ENCODE results near the gene SMC6. TPM values are rescaled to one million over a fixed set of nuclear protein-coding genes. Genes with fewer than 3 reads are reported as not detected.

Gene SMC6
- polyA plus RNA-seq, 1 of the 3 experiments (the other 2 are of a cell fraction) = 6.5 TPM

DNA sequence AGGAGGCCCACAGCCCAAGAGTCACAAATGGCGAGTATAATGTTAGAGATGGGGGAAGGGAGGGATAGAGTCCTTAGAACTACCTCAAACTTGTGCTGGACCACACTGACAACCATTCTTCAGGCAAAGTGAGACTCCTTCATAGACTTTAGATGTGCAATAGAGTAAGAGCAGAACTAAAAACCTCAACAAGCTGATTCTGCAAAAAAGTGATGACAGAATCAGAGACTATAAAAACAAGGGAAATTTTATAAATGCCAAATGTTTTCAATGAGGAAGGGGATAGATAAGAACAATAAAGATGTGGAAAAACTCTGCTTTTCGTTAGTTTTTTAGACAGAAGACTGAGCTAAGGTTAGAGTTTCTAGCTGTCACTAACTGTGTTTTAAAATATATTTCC is 17.7 kb downstream of the SMC6 start:
- ChIA-PET CTCF (interaction anchor here (0.7 to 4.9 kb wide), 4 partner anchors 9 to 426 kb away, joined by 3 to 42 read pairs (median 3); no protein-coding TSS in a partner anchor), POLR2A (no interaction called here)

DNA sequence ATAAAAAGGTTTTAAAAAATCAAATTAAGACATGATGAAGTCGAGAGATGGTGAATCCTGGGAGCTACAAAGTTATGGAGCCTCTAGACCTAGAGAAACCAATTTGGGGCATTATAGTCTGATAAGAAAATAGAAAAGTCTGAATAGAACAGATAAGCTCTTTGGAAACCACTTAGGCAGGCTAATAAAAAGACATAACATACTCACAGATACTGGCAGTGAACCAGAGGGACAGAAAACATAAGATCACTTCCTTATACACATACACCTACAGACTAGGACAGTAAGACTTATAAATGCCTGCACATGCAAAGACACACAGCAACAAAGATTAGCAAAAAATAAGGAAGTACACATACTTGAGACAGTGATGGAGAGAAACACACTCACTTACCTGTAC is 20.0 kb downstream of the SMC6 start:
- whole genome bisulfite sequencing (ENCODE audit: low lambda C conversion rate) = 40% methylated on average over 1 of the region's 1 CpG
- peaks cover 17% of the 10 kb centered on the region for H3F3A ChIP-seq (replicated peaks; ENCODE audit: insufficient read depth)
- no peak overlapping the region for H3K27ac ChIP-seq (ENCODE audit: low read depth in 2 of 2, low read length in 1 of 2)
- TF ChIP-seq, protein P1, sequence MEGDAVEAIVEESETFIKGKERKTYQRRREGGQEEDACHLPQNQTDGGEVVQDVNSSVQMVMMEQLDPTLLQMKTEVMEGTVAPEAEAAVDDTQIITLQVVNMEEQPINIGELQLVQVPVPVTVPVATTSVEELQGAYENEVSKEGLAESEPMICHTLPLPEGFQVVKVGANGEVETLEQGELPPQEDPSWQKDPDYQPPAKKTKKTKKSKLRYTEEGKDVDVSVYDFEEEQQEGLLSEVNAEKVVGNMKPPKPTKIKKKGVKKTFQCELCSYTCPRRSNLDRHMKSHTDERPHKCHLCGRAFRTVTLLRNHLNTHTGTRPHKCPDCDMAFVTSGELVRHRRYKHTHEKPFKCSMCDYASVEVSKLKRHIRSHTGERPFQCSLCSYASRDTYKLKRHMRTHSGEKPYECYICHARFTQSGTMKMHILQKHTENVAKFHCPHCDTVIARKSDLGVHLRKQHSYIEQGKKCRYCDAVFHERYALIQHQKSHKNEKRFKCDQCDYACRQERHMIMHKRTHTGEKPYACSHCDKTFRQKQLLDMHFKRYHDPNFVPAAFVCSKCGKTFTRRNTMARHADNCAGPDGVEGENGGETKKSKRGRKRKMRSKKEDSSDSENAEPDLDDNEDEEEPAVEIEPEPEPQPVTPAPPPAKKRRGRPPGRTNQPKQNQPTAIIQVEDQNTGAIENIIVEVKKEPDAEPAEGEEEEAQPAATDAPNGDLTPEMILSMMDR (IDR thresholded peaks at IDR 0.05) = no peak
- TF ChIP-seq MXI1 (IDR thresholded peaks at IDR 0.05; ENCODE audit: low read depth, low read length) (no peak), RFX5 (IDR thresholded peaks at IDR 0.05; ENCODE audit: low read length) (no peak), RXRA (IDR thresholded peaks at IDR 0.05; ENCODE audit: borderline replicate concordance, low read depth) (no peak), SIN3A (IDR thresholded peaks at IDR 0.05; ENCODE audit: borderline replicate concordance, low read depth, low read length) (no peak), RAD21 (IDR thresholded peaks at IDR 0.05; ENCODE audit: low read length) (no peak), TAF1 (IDR thresholded peaks at IDR 0.05; ENCODE audit: borderline replicate concordance, low read depth, low read length) (no peak), FOSL2 (IDR thresholded peaks at IDR 0.05; ENCODE audit: borderline replicate concordance, low read depth) (no peak), GATA2 (CRISPR knock-in tag; IDR thresholded peaks at IDR 0.05) (no peak), TEAD4 (IDR thresholded peaks at IDR 0.05; ENCODE audit: borderline replicate concordance, insufficient read depth) (no peak)
- TF ChIP-seq, protein P2, sequence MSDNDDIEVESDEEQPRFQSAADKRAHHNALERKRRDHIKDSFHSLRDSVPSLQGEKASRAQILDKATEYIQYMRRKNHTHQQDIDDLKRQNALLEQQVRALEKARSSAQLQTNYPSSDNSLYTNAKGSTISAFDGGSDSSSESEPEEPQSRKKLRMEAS (IDR thresholded peaks at IDR 0.05; ENCODE audit: low read depth) = no peak
- TF ChIP-seq, protein P3, sequence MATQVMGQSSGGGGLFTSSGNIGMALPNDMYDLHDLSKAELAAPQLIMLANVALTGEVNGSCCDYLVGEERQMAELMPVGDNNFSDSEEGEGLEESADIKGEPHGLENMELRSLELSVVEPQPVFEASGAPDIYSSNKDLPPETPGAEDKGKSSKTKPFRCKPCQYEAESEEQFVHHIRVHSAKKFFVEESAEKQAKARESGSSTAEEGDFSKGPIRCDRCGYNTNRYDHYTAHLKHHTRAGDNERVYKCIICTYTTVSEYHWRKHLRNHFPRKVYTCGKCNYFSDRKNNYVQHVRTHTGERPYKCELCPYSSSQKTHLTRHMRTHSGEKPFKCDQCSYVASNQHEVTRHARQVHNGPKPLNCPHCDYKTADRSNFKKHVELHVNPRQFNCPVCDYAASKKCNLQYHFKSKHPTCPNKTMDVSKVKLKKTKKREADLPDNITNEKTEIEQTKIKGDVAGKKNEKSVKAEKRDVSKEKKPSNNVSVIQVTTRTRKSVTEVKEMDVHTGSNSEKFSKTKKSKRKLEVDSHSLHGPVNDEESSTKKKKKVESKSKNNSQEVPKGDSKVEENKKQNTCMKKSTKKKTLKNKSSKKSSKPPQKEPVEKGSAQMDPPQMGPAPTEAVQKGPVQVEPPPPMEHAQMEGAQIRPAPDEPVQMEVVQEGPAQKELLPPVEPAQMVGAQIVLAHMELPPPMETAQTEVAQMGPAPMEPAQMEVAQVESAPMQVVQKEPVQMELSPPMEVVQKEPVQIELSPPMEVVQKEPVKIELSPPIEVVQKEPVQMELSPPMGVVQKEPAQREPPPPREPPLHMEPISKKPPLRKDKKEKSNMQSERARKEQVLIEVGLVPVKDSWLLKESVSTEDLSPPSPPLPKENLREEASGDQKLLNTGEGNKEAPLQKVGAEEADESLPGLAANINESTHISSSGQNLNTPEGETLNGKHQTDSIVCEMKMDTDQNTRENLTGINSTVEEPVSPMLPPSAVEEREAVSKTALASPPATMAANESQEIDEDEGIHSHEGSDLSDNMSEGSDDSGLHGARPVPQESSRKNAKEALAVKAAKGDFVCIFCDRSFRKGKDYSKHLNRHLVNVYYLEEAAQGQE (IDR thresholded peaks at IDR 0.05; ENCODE audit: low read depth, low read length) = no peak
- H3K9me2 ChIP-seq = no peaks in the 10 kb centered on the region
- no peak overlapping the region for H3K4me3 ChIP-seq (ENCODE audit: low read depth in 2 of 2, low read length in 1 of 2)
- no peak overlapping the region for H2AFZ ChIP-seq (ENCODE audit: low read depth)
- peaks cover 74 to 78% of the 10 kb centered on the region in 2 experiments for H3K36me3 ChIP-seq (replicated peaks in 1 of 2; ENCODE audit: control insufficient read depth in 1 of 2, insufficient read depth in 2 of 2, low read length in 1 of 2)
- DNase-seq = no peak
- H3K9ac ChIP-seq = no peak overlapping the region
- ChIA-PET CTCF (interaction anchor here (0.6 to 4.9 kb wide), 7 partner anchors 14 to 960 kb away, joined by 3 to 42 read pairs (median 3); no protein-coding TSS in a partner anchor), POLR2A (no interaction called here)
- H3K4me1 ChIP-seq (ENCODE audit: control insufficient read depth in 1 of 2, insufficient read depth in 2 of 2, low read depth in 1 of 2, low read length in 1 of 2) = peaks cover 2 to 9% of the 10 kb centered on the region in 2 experiments; a peak in 3 of 4 replicates
- no peaks in the 10 kb centered on the region for H4K20me1 ChIP-seq (ENCODE audit: insufficient read depth)
- no peaks in the 10 kb centered on the region for H3K27me3 ChIP-seq (ENCODE audit: insufficient read depth)
- no peak overlapping the region for H3K4me2 ChIP-seq
- H3K9me3 ChIP-seq = no peaks in the 10 kb centered on the region
- no peaks in the 10 kb centered on the region for H3K79me2 ChIP-seq (ENCODE audit: insufficient read depth)

More for the DNA sequence above, 17.7 kb downstream of the SMC6 start:
- Histone ChIP-seq H3K9me2 (no peaks in the 10 kb centered on the region), H3K79me2 (ENCODE audit: insufficient read depth) (peaks cover 11% of the 10 kb centered on the region), H3K9ac (no peak overlapping the region), H3K36me3 (replicated peaks in 1 of 2; ENCODE audit: control insufficient read depth in 1 of 2, insufficient read depth in 2 of 2, low read length in 1 of 2) (peaks cover 69 to 74% of the 10 kb centered on the region in 2 experiments), H4K20me1 (ENCODE audit: insufficient read depth) (no peaks in the 10 kb centered on the region), H2AFZ (ENCODE audit: low read depth) (no peak overlapping the region), H3K4me3 (ENCODE audit: low read depth in 2 of 2, low read length in 1 of 2) (no peak overlapping the region), H3K9me3 (no peaks in the 10 kb centered on the region), H3K4me1 (ENCODE audit: control insufficient read depth in 1 of 2, insufficient read depth in 2 of 2, low read depth in 1 of 2, low read length in 1 of 2) (peaks cover 2 to 9% of the 10 kb centered on the region in 2 experiments; a peak in 3 of 4 replicates), H3F3A (replicated peaks; ENCODE audit: insufficient read depth) (peaks cover 21% of the 10 kb centered on the region), H3K4me2 (no peak overlapping the region), H3K27me3 (ENCODE audit: insufficient read depth) (no peaks in the 10 kb centered on the region), H3K27ac (ENCODE audit: low read depth in 2 of 2, low read length in 1 of 2) (peak overlapping the region in 1 of 2 experiments; percentile 89; a peak in 2 of 4 replicates)
- TF ChIP-seq, protein P4, sequence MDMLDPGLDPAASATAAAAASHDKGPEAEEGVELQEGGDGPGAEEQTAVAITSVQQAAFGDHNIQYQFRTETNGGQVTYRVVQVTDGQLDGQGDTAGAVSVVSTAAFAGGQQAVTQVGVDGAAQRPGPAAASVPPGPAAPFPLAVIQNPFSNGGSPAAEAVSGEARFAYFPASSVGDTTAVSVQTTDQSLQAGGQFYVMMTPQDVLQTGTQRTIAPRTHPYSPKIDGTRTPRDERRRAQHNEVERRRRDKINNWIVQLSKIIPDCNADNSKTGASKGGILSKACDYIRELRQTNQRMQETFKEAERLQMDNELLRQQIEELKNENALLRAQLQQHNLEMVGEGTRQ (IDR thresholded peaks at IDR 0.05; ENCODE audit: borderline replicate concordance, low read depth, low read length) = no peak
- TF ChIP-seq EP300 (IDR thresholded peaks at IDR 0.05; ENCODE audit: borderline replicate concordance in 1 of 2, low read depth in 1 of 2, low read length in 1 of 2) (no peak), RCOR1 (IDR thresholded peaks at IDR 0.05; ENCODE audit: low read length) (no peak), GABPA (IDR thresholded peaks at IDR 0.05; ENCODE audit: low read depth) (no peak), SMC3 (IDR thresholded peaks at IDR 0.05; ENCODE audit: low read depth, low read length) (no peak)
- TF ChIP-seq, protein P5, sequence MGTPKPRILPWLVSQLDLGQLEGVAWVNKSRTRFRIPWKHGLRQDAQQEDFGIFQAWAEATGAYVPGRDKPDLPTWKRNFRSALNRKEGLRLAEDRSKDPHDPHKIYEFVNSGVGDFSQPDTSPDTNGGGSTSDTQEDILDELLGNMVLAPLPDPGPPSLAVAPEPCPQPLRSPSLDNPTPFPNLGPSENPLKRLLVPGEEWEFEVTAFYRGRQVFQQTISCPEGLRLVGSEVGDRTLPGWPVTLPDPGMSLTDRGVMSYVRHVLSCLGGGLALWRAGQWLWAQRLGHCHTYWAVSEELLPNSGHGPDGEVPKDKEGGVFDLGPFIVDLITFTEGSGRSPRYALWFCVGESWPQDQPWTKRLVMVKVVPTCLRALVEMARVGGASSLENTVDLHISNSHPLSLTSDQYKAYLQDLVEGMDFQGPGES (IDR thresholded peaks at IDR 0.05; ENCODE audit: low read depth, low read length) = no peak
- WGBS (ENCODE audit: low lambda C conversion rate) = 93% methylated on average over 2 of the region's 2 CpGs
- no peak for DNase-seq
